HG03378 (cell line): ENCODE data around the gene CLOCK.

ENCODE experiments used
- ATAC-seq: cut with Tn5 transposase; IDR thresholded peaks from one replicate; pipeline ENCODE4 v1.9.1; 2021; ENCODE audit warnings: mild to moderate bottlenecking, moderate library complexity; ENCODE audit not compliant: unreplicated experiment

CLOCK gene

GRCh38 chr4:55545151-55545550 lies 1.6 kb downstream of the CLOCK start:
- no peak for ATAC-seq

GRCh38 chr4:55543858-55544257 lies 2.9 kb downstream of the CLOCK start:
- ATAC-seq: no peak

DNA sequence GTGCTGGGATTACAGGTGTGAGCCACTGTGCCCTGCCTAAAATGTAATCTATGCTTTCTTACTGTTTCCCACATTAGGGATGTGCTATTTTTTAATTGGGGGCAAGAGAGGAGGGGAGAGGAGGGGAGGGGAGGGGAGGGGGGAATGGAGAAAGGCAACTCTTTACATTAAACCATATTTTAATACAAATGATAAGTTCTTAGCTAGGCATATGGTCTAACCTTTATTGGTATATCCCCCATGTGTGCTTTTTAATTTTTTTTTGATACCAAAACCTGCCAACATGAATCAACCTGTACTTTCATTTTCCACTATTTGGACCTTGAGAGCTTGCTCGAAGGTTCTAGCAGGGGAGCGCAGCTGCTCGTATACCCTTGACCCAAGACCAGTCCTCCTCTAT lies 6.4 kb downstream of the CLOCK start:
- ATAC-seq: no peak

DNA sequence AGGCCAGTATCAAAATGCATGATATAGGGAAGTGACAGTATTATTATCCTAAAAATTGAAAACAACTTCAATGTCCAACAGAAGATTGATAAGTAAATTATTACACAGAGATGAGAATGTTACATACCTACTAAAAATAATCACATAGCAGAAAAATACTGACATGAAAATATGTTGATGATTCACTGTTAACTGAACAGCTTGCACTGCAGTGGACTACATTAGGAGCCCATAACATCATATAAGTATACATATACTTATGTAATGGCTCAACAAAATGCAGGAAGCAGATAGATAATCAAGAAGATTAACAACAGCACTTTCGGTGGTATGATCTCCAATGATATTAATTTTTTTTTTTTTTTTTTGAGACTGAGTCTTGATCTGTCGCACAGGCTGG lies 7.1 kb downstream of the CLOCK start:
- ATAC-seq: no peak

GRCh38 chr4:55538531-55538930 lies 8.2 kb downstream of the CLOCK start:
- ATAC-seq: no peak

GRCh38 chr4:55534306-55534705 lies 12.4 kb downstream of the CLOCK start:
- no peak for ATAC-seq

- no peak for ATAC-seq
Measured at GRCh38 chr4:55530691-55531090, 16.0 kb downstream of the CLOCK start.

GRCh38 chr4:55530167-55530566 lies 16.5 kb downstream of the CLOCK start:
- ATAC-seq: no peak

- ATAC-seq: no peak
Measured at GRCh38 chr4:55528491-55528890, 18.2 kb downstream of the CLOCK start.

GRCh38 chr4:55524844-55525571 lies 21.7 kb downstream of the CLOCK start:
- ATAC-seq: no peak

DNA sequence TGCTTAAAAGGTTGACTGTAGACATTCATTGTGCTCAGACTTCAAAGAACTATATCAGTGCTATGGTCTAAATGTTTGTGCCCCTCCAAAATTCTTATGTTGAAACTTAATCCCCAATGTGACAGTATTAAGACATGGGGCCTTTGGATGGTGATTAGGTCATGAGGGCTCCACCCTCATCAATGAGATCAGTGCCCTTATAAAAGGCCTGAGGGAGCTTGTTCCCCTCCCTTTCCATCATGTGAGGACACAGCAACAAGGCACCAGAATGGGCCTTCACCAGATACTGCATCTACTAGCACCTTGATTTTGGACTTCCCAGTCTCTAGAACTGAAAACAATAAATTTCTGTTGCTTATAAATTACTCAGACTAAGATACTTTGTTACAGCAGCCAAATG lies 28.3 kb downstream of the CLOCK start:
- no peak for ATAC-seq

- ATAC-seq: peak; percentile 76
Measured at GRCh38 chr4:55517526-55518229, 29.0 kb downstream of the CLOCK start.

DNA sequence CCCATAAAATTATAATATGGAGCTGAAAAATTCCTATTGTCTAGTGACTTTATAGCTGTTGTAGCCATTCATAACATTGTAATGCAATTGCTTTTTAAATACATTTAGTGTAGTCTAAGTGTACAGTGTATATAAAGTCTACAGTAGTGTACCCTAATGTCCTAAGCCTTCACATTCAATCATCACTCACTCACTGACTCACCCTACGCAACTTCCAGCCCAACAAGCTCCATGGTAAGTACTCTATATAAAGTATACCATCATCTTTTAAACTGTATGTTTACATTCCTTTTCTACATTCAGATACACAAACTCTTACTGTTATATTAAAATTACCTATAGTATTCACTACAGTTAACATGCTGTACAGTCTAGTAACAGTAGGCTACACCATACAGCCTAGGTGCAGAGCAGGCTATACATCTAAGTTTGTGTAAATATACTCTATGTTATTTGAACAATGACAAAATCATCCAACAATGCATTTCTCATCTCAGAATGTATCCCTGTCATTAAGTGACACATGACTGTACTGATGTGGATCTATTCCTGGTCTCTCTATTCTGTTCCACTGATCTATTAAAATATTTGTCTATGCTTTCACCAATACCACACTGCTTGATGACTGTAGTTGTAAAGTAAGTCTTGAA lies 33.7 kb downstream of the CLOCK start:
- no peak for ATAC-seq

DNA sequence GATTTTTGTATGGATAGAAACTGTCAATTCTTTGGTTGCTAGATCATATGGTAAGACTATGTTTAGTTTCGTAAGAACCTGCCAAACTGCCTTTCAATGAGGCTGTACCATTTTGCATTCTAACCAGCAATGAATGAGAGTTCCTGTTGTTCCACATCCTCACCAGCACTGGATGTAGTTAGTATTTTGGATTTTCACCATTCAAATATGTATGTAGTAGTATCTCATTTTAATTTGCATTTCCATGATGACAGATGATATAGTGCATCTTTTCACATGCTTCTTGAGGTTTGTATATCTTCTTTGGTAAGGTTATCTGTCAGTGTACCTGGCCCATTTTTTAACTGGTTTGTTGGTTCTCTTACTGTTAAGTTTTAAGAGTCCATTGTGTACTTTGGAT lies 34.6 kb downstream of the CLOCK start:
- no peak for ATAC-seq

DNA sequence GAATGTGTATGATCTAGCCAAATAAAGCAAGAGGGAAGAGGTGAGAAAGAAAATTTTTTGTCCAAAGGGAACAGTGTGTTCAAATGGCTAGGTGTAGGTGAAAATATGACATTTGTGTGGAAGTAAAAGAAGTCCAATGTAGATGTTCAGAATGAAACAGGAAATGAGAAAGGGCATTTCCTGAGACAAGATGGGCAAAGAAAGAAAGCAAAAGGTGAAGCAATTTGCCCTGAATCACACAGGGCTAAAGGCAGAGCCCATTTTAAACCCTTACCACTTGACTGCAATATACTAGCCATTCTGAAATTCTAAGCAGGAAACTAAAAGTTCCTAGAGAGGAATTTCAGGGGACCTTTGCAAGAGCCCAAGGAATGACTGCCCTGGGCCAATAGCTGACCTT lies 36.0 kb downstream of the CLOCK start:
- no peak for ATAC-seq

DNA sequence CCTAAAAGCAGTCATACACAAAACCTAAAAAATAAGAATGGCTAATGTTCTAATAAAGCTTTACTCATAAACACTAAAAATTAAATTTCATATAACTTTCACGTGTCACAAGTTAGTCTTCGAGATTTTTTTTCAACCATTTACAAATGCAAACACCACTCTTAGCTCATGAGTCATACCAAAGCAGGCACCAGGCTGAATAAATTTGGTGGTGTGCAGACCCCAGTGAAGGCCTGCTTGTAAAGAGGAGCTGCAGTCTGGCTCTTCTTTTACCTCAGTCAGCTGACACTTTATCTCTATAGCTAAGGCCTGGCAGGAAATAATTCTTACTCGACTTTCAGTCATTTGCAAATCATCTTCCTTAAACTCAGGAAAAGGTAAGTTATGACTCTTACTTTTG lies 37.4 kb downstream of the CLOCK start:
- ATAC-seq: no peak

GRCh38 chr4:55507612-55508011 lies 39.1 kb downstream of the CLOCK start:
- no peak for ATAC-seq

GRCh38 chr4:55503169-55503568 lies 43.5 kb downstream of the CLOCK start:
- ATAC-seq: peak; percentile 65

DNA sequence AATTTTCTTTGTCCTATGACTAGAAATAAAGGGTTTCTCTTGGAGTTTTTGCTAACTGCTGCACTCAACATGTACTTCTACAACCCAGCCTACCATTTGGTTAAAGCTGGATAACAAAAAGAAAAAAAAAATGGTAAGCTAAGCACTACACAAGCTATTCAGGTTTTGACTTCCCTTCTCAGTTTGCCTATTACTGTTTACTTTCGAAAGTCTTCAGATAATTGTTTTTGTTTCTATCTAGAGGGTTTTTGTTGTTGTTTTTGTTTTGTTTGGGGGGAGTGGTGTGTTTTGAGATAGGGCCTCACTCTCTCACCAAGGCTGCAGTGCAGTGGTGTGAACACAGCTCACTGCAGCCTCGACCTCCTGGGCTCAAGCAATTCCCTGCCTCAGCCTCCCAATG lies 46.6 kb downstream of the CLOCK start:
- ATAC-seq: no peak

DNA sequence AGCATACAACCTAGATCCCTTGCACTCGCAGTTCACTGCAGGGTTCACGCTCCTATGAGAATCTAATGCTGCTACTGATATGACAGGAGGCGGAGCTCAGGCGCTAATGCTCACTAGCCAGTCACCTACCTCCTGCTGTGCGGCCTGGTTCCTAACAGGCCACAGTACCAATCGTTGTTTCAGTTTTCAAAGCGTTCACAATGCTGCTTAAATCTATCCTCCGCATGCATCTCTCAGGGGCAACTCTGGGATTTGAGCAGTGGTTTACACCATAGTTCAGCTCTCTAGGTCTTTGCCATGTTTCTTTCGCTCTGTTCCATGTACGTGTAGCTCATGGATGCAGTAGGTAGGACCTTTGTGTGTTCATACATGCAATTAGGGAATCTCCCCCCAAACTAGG lies 47.2 kb downstream of the CLOCK start:
- no peak for ATAC-seq

DNA sequence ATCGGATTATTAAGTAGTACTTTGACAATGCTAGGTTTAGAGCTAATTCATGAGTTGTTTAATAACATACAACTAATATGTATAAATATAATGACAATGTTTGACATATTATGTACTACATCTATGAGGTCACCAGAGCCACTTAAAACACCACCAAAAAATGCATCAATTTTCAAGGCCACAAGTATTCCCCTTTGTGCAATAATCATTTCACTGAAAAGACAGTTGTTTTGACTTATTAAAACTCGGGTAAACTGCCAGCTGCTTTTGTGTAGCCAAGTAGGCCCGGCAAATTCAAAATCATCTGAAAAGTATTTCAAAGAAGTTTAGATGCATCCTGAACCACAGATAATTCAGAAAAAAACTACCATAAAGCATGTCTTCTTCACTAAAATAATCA lies 48.7 kb downstream of the CLOCK start:
- ATAC-seq: no peak

DNA sequence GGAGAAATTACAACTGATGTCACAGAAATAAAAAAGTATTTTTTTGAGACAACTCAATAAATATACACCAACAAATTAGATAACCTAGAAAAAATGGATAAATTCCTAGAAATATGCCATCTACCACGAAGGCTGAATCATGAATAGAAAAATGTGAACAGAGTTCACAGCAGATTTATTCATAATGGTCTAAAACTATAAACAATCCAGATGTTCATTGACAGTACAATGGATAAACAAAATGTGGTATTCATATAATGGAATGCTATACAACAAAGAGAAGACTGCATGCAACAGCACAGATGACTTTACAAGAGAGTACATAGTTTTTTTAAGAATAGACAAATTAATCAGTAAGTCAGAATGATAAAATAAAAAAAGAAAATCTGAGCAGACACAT lies 55.2 kb downstream of the CLOCK start:
- no peak for ATAC-seq
